Measurements from ENCODE around the gene ABCG8.

DNA sequence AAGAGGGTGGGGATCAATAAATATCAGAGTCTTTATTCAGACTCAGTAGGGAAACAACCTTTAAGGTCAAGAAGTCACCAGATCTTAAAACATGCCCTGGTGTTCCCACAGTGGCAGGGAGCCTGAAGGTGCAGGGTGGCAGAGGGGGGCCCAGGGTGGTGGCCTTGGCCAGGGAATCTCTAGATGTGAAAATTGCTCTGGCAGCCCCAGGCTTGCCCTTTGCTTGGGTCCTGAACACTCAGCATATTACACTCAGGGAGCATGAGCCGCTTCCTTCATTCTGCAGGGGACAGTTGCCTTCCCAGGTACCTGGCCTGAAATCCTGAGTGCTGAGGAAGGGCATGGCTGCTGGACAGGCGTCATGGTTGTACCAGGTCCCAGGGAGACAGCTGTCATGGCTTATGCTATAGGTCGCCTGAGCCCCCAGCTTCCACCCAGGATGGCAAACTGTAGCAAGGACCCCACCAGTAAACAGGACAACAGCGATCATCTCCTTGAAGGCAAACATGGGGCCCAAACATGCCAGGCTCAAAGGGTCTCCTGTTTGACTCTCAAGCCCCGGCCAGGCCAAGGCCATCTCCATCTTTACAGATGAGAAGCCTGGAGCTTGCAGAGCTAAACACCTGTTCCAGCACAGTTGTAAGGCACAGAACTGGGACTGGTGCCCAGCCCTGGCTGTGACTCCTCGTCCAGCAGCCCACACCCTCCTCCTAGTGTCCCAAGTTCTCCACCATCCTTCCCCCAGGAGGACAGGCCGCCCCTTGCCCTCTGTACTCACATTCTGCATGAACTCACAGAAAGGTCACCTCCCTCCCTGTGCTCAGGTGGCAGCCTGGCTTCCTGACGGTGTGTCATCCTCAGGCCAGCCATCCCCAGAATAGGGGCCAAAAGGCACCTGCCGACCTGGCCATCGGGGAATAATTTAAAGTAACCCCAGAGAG, 14.6 kb downstream of the ABCG8 start:
- TF ChIP-seq NRF1 (conservative IDR thresholded peaks at IDR 0.05; ENCODE audit: low read depth, low read length) (no peak), SP1 (IDR thresholded peaks at IDR 0.05; ENCODE audit: low read depth, low read length) (no peak), POLR2A (IDR thresholded peaks at IDR 0.05; ENCODE audit: low read depth, low read length) (no peak), EP300 (IDR thresholded peaks at IDR 0.05; ENCODE audit: borderline replicate concordance in 1 of 2, control insufficient read depth in 1 of 2, low read depth in 2 of 2, low read length in 2 of 2) (no peak), CEBPB (IDR thresholded peaks at IDR 0.05; ENCODE audit: borderline replicate concordance in 1 of 2, low read depth in 2 of 2, low read length in 2 of 2) (no peak), ETV6 (conservative IDR thresholded peaks at IDR 0.05 in 1 of 2, IDR thresholded peaks at IDR 0.05 in 1 of 2; ENCODE audit: borderline replicate concordance in 1 of 2, low read depth in 1 of 2) (no peak), DPF2 (IDR thresholded peaks at IDR 0.05) (no peak), POU2F2 (IDR thresholded peaks at IDR 0.05; ENCODE audit: borderline replicate concordance, low read depth, low read length) (no peak), EZH2 (IDR thresholded peaks at IDR 0.05; ENCODE audit: borderline replicate concordance, control insufficient read depth, low read depth, low read length) (no peak), SIN3A (IDR thresholded peaks at IDR 0.05; ENCODE audit: low read depth, low read length) (no peak)
- TF ChIP-seq, protein P1, sequence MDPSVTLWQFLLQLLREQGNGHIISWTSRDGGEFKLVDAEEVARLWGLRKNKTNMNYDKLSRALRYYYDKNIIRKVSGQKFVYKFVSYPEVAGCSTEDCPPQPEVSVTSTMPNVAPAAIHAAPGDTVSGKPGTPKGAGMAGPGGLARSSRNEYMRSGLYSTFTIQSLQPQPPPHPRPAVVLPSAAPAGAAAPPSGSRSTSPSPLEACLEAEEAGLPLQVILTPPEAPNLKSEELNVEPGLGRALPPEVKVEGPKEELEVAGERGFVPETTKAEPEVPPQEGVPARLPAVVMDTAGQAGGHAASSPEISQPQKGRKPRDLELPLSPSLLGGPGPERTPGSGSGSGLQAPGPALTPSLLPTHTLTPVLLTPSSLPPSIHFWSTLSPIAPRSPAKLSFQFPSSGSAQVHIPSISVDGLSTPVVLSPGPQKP (IDR thresholded peaks at IDR 0.05; ENCODE audit: low read depth, low read length): no peak
- TF ChIP-seq, protein P2, sequence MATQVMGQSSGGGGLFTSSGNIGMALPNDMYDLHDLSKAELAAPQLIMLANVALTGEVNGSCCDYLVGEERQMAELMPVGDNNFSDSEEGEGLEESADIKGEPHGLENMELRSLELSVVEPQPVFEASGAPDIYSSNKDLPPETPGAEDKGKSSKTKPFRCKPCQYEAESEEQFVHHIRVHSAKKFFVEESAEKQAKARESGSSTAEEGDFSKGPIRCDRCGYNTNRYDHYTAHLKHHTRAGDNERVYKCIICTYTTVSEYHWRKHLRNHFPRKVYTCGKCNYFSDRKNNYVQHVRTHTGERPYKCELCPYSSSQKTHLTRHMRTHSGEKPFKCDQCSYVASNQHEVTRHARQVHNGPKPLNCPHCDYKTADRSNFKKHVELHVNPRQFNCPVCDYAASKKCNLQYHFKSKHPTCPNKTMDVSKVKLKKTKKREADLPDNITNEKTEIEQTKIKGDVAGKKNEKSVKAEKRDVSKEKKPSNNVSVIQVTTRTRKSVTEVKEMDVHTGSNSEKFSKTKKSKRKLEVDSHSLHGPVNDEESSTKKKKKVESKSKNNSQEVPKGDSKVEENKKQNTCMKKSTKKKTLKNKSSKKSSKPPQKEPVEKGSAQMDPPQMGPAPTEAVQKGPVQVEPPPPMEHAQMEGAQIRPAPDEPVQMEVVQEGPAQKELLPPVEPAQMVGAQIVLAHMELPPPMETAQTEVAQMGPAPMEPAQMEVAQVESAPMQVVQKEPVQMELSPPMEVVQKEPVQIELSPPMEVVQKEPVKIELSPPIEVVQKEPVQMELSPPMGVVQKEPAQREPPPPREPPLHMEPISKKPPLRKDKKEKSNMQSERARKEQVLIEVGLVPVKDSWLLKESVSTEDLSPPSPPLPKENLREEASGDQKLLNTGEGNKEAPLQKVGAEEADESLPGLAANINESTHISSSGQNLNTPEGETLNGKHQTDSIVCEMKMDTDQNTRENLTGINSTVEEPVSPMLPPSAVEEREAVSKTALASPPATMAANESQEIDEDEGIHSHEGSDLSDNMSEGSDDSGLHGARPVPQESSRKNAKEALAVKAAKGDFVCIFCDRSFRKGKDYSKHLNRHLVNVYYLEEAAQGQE (IDR thresholded peaks at IDR 0.05; ENCODE audit: low read depth, low read length): no peak
- TF ChIP-seq, protein P3, sequence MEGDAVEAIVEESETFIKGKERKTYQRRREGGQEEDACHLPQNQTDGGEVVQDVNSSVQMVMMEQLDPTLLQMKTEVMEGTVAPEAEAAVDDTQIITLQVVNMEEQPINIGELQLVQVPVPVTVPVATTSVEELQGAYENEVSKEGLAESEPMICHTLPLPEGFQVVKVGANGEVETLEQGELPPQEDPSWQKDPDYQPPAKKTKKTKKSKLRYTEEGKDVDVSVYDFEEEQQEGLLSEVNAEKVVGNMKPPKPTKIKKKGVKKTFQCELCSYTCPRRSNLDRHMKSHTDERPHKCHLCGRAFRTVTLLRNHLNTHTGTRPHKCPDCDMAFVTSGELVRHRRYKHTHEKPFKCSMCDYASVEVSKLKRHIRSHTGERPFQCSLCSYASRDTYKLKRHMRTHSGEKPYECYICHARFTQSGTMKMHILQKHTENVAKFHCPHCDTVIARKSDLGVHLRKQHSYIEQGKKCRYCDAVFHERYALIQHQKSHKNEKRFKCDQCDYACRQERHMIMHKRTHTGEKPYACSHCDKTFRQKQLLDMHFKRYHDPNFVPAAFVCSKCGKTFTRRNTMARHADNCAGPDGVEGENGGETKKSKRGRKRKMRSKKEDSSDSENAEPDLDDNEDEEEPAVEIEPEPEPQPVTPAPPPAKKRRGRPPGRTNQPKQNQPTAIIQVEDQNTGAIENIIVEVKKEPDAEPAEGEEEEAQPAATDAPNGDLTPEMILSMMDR (IDR thresholded peaks at IDR 0.05 in 2 of 3, conservative IDR thresholded peaks at IDR 0.05 in 1 of 3; ENCODE audit: control insufficient read depth in 2 of 3, extremely low read depth in 1 of 3, insufficient read depth in 1 of 3, low read depth in 3 of 3, low read length in 3 of 3): no peak
